Measurements from ENCODE around the gene PGM5.
"Not testable (repeated sequence)": the region's sequence is repeated elsewhere in the genome, so short reads cannot be mapped to it uniquely, and the experiment has no call there.

DNA sequence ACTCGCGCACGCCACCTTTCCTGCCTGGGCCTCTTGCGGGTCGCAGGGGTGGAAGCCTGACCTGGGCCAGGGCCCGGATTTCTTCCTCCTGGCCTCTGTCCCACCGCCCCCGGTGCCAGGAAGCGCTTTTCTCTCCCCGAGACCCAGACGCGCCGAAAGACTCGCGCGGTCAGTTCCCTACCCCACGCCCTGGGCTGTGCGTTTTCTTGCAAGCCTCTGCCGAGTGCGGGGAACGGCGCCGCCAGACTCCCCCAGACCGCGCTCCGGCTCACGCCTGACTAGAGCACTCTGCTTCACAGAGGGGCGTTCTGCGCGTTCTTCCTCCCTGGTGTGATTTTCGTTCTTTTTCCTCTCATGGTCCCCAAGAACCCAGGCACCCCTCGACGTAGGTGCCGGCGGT, 49.3 kb upstream of the PGM5 start:
- not testable (repeated sequence) for TF ChIP-seq CTCF (IDR thresholded peaks at IDR 0.05; ENCODE audit: low read length); EZH2 (IDR thresholded peaks at IDR 0.05; ENCODE audit: borderline replicate concordance, low read length)
